Right ventricle myocardium superior (tissue), 1 donor: Measurements from ENCODE around the gene CUEDC2. TPM values are rescaled to one million over a fixed set of nuclear protein-coding genes. Genes with fewer than 3 reads are reported as not detected.
A peak's percentile ranks its signal among the peaks of the same experiment; 100 is the strongest.

Source experiments
- ATAC-seq: fragments of 200-7000 bp; cut with Tn5 transposase; one replicate; pipeline ENCODE4 v1.9.1; 2020; ENCODE audit warnings: mild to moderate bottlenecking; ENCODE audit not compliant: poor library complexity
- DNase-seq: peaks from one replicate; pipeline ENCODE4 v3.0.0-alpha.2; 2020
- intact Hi-C: fragments of 100-400 bp; cut with DNase I; formaldehyde crosslinking; loops from one replicate; pipeline ENCODE4 v1.11.2; 2022
- total RNA-seq: library from RNA; stranded (reverse); fragmentation: NEBNext Ultra II Directional; extraction: Animal tissue kit (Norgen Biotek cat#: 25700); gene quantifications from one replicate; pipeline ENCODE4 v1.2.1, GENCODE V29; 2021
- donor health status: DM: no; HTN: yes; CAD: no; lungs with severe emphysema.

CUEDC2 gene
- total RNA-seq, 1 donor from 2014 or later: 73.8 TPM

- no peak for DNase-seq
- intact Hi-C loops: loop anchor here (5.0 kb wide), 1 partner anchor 180 kb away; no protein-coding TSS in a partner anchor
- no peak for ATAC-seq
These were observed 29.9 kb downstream of the CUEDC2 start for GRCh38 chr10:102402512-102402896.

GRCh38 chr10:102401735-102402511 is 30.5 kb downstream of the CUEDC2 start:
- ATAC-seq (no peak), DNase-seq (no peak)
- intact Hi-C loops: loop anchor here (5.0 kb wide), 1 partner anchor 180 kb away; no protein-coding TSS in a partner anchor

- ATAC-seq (no peak), DNase-seq (no peak)
- intact Hi-C loops: loop anchor here (5.0 kb wide), 1 partner anchor 181 kb away; no protein-coding TSS in a partner anchor
These were observed 31.1 kb downstream of the CUEDC2 start for GRCh38 chr10:102401342-102401654.

GRCh38 chr10:102400598-102401341 is 31.6 kb downstream of the CUEDC2 start:
- no peak for ATAC-seq
- intact Hi-C loops: loop anchor here (5.0 kb wide), 1 partner anchor 182 kb away; no protein-coding TSS in a partner anchor
- DNase-seq: peak; percentile 35

- DNase-seq: peak; percentile 42
- intact Hi-C loops: loop anchor here (5.0 kb wide), 1 partner anchor 182 kb away; no protein-coding TSS in a partner anchor
These were observed 32.3 kb downstream of the CUEDC2 start for GRCh38 chr10:102400076-102400475.

GRCh38 chr10:102399217-102400021 is 33.0 kb downstream of the CUEDC2 start:
- peak; percentile 96 for DNase-seq
- peak; percentile 82 for ATAC-seq
- intact Hi-C loops: loop anchor here (5.0 to 10.0 kb wide), 3 partner anchors 75 to 183 kb away; partner anchors contain the start of gene ELOVL3

More at GRCh38 chr10:102400076-102400475, 32.3 kb downstream of the CUEDC2 start:
- ATAC-seq: no peak

GRCh38 chr10:102398172-102399020 is 34.0 kb downstream of the CUEDC2 start:
- ATAC-seq (no peak), DNase-seq (peak; percentile 41)
- intact Hi-C loops: loop anchor here (5.0 to 10.0 kb wide), 2 partner anchors 76 to 171 kb away; partner anchors contain the start of gene ELOVL3

- ATAC-seq: no peak
- intact Hi-C loops: loop anchor here (5.0 to 10.0 kb wide), 2 partner anchors 77 to 170 kb away; partner anchors contain the start of gene ELOVL3
- peak; percentile 28 for DNase-seq
These were observed 34.9 kb downstream of the CUEDC2 start for GRCh38 chr10:102397222-102398171.

- intact Hi-C loops: loop anchor here (5.0 to 10.0 kb wide), 2 partner anchors 78 to 169 kb away; partner anchors contain the start of gene ELOVL3
- peak; percentile 35 for DNase-seq
- ATAC-seq: no peak
These were observed 35.6 kb downstream of the CUEDC2 start for GRCh38 chr10:102396730-102397151.

- intact Hi-C loops: loop anchor here (5.0 to 10.0 kb wide), 2 partner anchors 79 to 169 kb away; partner anchors contain the start of gene ELOVL3
- peak; percentile 26 for DNase-seq
- no peak for ATAC-seq
These were observed 36.1 kb downstream of the CUEDC2 start for GRCh38 chr10:102396317-102396650.

- intact Hi-C loops: loop anchor here (5.0 to 10.0 kb wide), 2 partner anchors 79 to 168 kb away; partner anchors contain the start of gene ELOVL3
- DNase-seq: peak; percentile 94
These were observed 36.7 kb downstream of the CUEDC2 start, which contains the start of gene NFKB2 for GRCh38 chr10:102395400-102396316. Gene NFKB2 (plus strand): TSS chr10:102395705. CDS start chr10:102395960, 255 bp downstream.

GRCh38 chr10:102394801-102395399 is 37.5 kb downstream of the CUEDC2 start:
- no peak for ATAC-seq
- DNase-seq: peak; percentile 57
- intact Hi-C loops: loop anchor here (5.0 to 10.0 kb wide), 2 partner anchors 80 to 168 kb away; partner anchors contain the start of gene ELOVL3

More at GRCh38 chr10:102395400-102396316, 36.7 kb downstream of the CUEDC2 start, which contains the start of gene NFKB2:
- peak; percentile 73 for ATAC-seq

GRCh38 chr10:102394079-102394800 is 38.1 kb downstream of the CUEDC2 start:
- peak; percentile 97 for DNase-seq
- ATAC-seq: peak; percentile 95
- intact Hi-C loops: loop anchor here (10.0 kb wide), 1 partner anchor 81 kb away; no protein-coding TSS in a partner anchor
